ENCODE measurements around the gene DNAJB11.

DNAJB11 gene

GRCh38 chr3:186587183-186587582 is 16.7 kb downstream of the DNAJB11 start:
- H3K27me3 ChIP-seq (ENCODE audit: insufficient read depth, poor library complexity, severe bottlenecking), result no peaks in the 10 kb centered on the region
- DNase-seq (ENCODE audit: low read depth in 1 of 2, low spot score in 1 of 2), result no peak
- no peak overlapping the region for H3K27ac ChIP-seq (replicated peaks)
- no peak overlapping the region for H3K4me3 ChIP-seq (replicated peaks; ENCODE audit: insufficient read depth, low read length)
- TF ChIP-seq SPI1 (IDR thresholded peaks at IDR 0.05; ENCODE audit: borderline replicate concordance, low read depth) (no peak), POLR2AphosphoS5 (IDR thresholded peaks at IDR 0.05; ENCODE audit: low read depth) (no peak), CTCF (IDR thresholded peaks at IDR 0.05; ENCODE audit: insufficient read depth, low read length) (no peak), REST (IDR thresholded peaks at IDR 0.05; ENCODE audit: insufficient replicate concordance, low read depth) (no peak), GABPA (IDR thresholded peaks at IDR 0.05; ENCODE audit: low read depth) (no peak)

GRCh38 chr3:186588632-186589031 is 18.1 kb downstream of the DNAJB11 start:
- H3K4me3 ChIP-seq (replicated peaks; ENCODE audit: insufficient read depth, low read length), result no peak overlapping the region
- no peak for TF ChIP-seq REST (IDR thresholded peaks at IDR 0.05; ENCODE audit: insufficient replicate concordance, low read depth)
- no peak for TF ChIP-seq POLR2AphosphoS5 (IDR thresholded peaks at IDR 0.05; ENCODE audit: low read depth)
- TF ChIP-seq GABPA (IDR thresholded peaks at IDR 0.05; ENCODE audit: low read depth), result no peak
- no peak for TF ChIP-seq CTCF (IDR thresholded peaks at IDR 0.05; ENCODE audit: insufficient read depth, low read length)
- TF ChIP-seq SPI1 (IDR thresholded peaks at IDR 0.05; ENCODE audit: borderline replicate concordance, low read depth), result no peak
- no peak for DNase-seq (ENCODE audit: low read depth in 1 of 2, low spot score in 1 of 2)
- H3K27me3 ChIP-seq (ENCODE audit: insufficient read depth, poor library complexity, severe bottlenecking), result no peaks in the 10 kb centered on the region
- no peak overlapping the region for H3K27ac ChIP-seq (replicated peaks)

GRCh38 chr3:186589121-186589520 is 18.6 kb downstream of the DNAJB11 start:
- peak in 1 of 2 experiments; percentile 49 for DNase-seq (ENCODE audit: low read depth in 1 of 2, low spot score in 1 of 2)
- Histone ChIP-seq H3K4me3 (replicated peaks; ENCODE audit: insufficient read depth, low read length) (no peak overlapping the region), H3K27me3 (ENCODE audit: insufficient read depth, poor library complexity, severe bottlenecking) (no peaks in the 10 kb centered on the region), H3K27ac (replicated peaks) (no peak overlapping the region)
- TF ChIP-seq SPI1 (IDR thresholded peaks at IDR 0.05; ENCODE audit: borderline replicate concordance, low read depth) (no peak), GABPA (IDR thresholded peaks at IDR 0.05; ENCODE audit: low read depth) (no peak), REST (IDR thresholded peaks at IDR 0.05; ENCODE audit: insufficient replicate concordance, low read depth) (no peak), CTCF (IDR thresholded peaks at IDR 0.05; ENCODE audit: insufficient read depth, low read length) (no peak), POLR2AphosphoS5 (IDR thresholded peaks at IDR 0.05; ENCODE audit: low read depth) (no peak)

All from HL-60 (cell line).